ENCODE data around the gene MORF4L1. TPM values are rescaled to one million over a fixed set of nuclear protein-coding genes. Genes with fewer than 3 reads are reported as not detected.
"Not testable (repeated sequence)": the region's sequence is repeated elsewhere in the genome, so short reads cannot be mapped to it uniquely, and the experiment has no call there.

Gene MORF4L1
- total RNA-seq, 4 donors from 2014 or later: 371 to 476 (median 392) TPM

DNA sequence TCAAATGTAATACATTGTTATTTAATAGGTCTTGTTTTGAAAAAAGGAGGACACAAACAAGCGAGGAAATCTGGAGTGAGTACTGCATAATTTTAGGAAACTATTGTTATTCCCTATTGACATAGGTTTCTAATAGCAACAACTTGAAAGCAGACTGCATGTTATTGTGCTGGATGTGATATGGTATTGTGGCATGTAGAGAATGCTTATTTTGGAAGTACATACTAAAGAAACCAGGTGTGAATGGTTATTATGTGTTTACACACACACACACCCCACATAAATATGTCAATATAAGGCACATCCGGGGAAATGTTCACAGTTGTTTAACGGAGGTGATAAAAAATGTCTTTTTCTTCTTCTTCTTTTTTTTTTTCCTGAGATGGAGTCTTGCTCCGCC is 5.9 kb upstream of the MORF4L1 start:
- DNase-seq (ENCODE audit: extremely low spot score): no peak
- no peaks in the 10 kb centered on the region for H3K9me3 ChIP-seq
- TF ChIP-seq POLR2A (IDR thresholded peaks at IDR 0.05; ENCODE audit: low read depth) (no peak), POLR2AphosphoS5 (IDR thresholded peaks at IDR 0.05) (no peak), EP300 (IDR thresholded peaks at IDR 0.05) (no peak)
- TF ChIP-seq, protein P1, sequence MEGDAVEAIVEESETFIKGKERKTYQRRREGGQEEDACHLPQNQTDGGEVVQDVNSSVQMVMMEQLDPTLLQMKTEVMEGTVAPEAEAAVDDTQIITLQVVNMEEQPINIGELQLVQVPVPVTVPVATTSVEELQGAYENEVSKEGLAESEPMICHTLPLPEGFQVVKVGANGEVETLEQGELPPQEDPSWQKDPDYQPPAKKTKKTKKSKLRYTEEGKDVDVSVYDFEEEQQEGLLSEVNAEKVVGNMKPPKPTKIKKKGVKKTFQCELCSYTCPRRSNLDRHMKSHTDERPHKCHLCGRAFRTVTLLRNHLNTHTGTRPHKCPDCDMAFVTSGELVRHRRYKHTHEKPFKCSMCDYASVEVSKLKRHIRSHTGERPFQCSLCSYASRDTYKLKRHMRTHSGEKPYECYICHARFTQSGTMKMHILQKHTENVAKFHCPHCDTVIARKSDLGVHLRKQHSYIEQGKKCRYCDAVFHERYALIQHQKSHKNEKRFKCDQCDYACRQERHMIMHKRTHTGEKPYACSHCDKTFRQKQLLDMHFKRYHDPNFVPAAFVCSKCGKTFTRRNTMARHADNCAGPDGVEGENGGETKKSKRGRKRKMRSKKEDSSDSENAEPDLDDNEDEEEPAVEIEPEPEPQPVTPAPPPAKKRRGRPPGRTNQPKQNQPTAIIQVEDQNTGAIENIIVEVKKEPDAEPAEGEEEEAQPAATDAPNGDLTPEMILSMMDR (IDR thresholded peaks at IDR 0.05): no peak
- H3K27ac ChIP-seq (replicated peaks in 1 of 4): no peak overlapping the region
- H3K4me1 ChIP-seq: peaks cover 0 to 2% (median under 1%) of the 10 kb centered on the region in 4 donors
- no peaks in the 10 kb centered on the region for H3K27me3 ChIP-seq
- no peak overlapping the region for H3K4me3 ChIP-seq
- 91% methylated on average over 4 of the region's 4 CpGs for WGBS
- no peaks in the 10 kb centered on the region for H3K36me3 ChIP-seq
- intact Hi-C loops (cut with DNase I): no loop called here

DNA sequence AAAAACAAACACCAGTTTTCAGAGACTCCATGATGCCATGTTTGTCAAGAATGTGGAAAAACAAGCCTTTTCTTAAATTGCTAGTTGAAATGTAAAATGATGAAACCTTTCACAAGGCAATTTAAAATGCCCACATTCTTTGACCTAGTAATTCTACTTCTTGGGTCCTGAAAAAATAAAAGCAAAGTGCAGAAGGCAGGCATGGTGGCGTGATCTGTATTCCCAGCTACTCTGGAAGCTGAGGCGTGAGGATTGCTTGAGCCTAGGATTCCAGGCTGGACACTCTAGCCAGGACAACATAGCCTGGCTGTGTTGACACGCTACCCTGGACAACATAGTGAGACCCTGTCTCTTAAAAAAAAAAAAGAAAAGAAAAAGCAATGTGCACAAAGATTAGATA is 4.3 kb upstream of the MORF4L1 start:
- WGBS: 99% methylated on average over 3 of the region's 3 CpGs
- Histone ChIP-seq H3K4me1 (peaks cover 5 to 8% (median 7%) of the 10 kb centered on the region in 4 donors), H3K36me3 (no peaks in the 10 kb centered on the region), H3K27ac (replicated peaks in 1 of 4) (no peak overlapping the region), H3K27me3 (peaks cover 0 to 3% (median 0%) of the 10 kb centered on the region in 4 donors), H3K4me3 (no peak overlapping the region), H3K9me3 (no peaks in the 10 kb centered on the region)
- DNase-seq (ENCODE audit: extremely low spot score): no peak
- intact Hi-C loops (cut with DNase I): no loop called here
- TF ChIP-seq, protein P1 (IDR thresholded peaks at IDR 0.05): no peak
- TF ChIP-seq POLR2A (IDR thresholded peaks at IDR 0.05; ENCODE audit: low read depth) (no peak), POLR2AphosphoS5 (IDR thresholded peaks at IDR 0.05) (no peak), EP300 (IDR thresholded peaks at IDR 0.05) (no peak)

DNA sequence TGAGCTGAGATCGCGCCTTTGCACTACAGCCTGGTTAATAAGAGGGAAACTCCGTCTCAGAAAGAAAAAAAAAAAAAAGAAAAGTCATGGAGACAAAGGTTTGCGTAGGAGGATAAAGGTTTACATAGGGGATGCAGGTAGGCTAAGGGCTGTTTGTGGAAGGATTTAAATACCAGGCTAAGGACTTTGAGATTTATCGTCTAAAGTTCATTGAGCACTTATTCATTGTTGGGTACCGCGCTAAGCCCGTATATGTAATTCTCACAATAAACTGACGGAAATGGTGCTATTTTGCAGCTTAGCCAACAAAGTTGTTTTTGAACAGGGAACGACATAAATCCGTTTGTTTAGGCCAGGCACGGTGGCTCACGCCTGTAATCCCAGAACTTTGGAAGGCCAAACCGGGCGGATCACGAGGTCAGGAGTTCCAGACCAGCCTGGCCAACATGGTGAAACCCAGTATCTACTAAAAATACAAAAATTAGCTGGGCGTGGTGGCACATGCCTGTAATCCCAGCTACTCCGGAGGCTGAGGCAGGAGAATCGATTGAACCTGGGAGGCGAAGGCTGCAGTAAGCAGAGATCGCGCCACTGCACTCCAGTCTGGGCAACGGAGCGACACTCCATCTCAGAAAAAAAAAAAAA is 1.1 kb upstream of the MORF4L1 start:
- WGBS: 93% methylated on average over 24 of the region's 24 CpGs
- Histone ChIP-seq H3K4me1 (peaks cover 25 to 30% (median 29%) of the 10 kb centered on the region in 4 donors), H3K27ac (replicated peaks in 1 of 4) (peak overlapping the region in 2 of 4 donors; percentile 100), H3K4me3 (peak overlapping the region in 2 of 4 donors; percentile 98 to 100)
- not testable (repeated sequence) for H3K36me3 ChIP-seq; DNase-seq (ENCODE audit: extremely low spot score); H3K9me3 ChIP-seq; H3K27me3 ChIP-seq
- intact Hi-C loops (cut with DNase I): loop anchor here (5.0 kb wide), 1 partner anchor 59 kb away; the partner anchor contains the start of gene ADAMTS7

DNA sequence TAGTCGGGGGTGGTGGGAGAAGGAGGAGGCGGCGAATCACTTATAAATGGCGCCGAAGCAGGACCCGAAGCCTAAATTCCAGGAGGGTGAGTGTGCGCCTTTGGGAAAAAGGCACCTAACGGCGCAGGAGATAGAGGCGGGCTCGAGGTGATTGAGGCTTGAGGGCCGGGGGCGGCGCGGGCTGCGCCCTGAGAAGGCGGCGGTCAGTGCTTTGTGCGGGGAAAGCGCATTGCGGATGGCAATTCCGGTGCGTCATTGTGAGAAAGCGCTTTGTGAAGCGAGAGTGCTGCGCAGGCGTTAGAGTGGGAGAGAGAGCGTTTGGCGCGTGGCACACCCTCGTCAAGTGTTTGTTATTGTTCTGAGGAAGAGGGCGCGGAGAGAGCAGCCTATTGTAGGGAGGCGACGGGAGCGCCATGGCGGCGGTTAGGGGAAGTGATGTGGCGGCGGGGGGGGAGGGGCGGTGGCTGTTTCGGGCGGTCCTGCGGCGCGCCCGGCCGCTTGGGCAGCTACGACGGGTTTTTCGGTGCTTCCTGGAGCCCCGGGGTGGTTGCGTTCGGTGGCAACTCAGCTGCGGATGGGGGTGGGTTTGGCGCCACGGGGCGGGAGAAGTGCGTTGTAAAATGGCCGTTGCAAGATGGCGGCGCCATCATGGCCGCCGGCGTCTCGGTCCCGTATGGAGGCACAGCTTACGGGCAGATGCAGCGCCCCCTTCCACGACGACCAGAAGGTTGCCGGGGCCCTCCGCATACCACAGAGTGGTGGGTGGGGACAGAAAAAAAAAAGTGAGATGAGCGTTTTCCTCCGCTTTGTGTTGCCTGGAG is 492 bp downstream of the MORF4L1 start:
- peaks cover 0 to 3% (median 0%) of the 10 kb centered on the region in 4 donors for H3K27me3 ChIP-seq
- DNase-seq (ENCODE audit: extremely low spot score): peak; percentile 95
- H3K36me3 ChIP-seq: no peaks in the 10 kb centered on the region
- intact Hi-C loops (cut with DNase I): loop anchor here (5.0 kb wide), 1 partner anchor 61 kb away; the partner anchor contains the start of gene ADAMTS7
- H3K4me1 ChIP-seq: peaks cover 41 to 46% (median 45%) of the 10 kb centered on the region in 4 donors
- H3K27ac ChIP-seq (replicated peaks in 1 of 4): peak overlapping the region; percentile 100
- 2% methylated on average over 18 of the region's 75 CpGs for WGBS
- H3K9me3 ChIP-seq: no peaks in the 10 kb centered on the region
- peak overlapping the region; percentile 89 to 100 (median 99) for H3K4me3 ChIP-seq
- TF ChIP-seq POLR2AphosphoS5 (IDR thresholded peaks at IDR 0.05) (peak; percentile 68 to 93), POLR2A (IDR thresholded peaks at IDR 0.05; ENCODE audit: low read depth) (peak; percentile 85), EP300 (IDR thresholded peaks at IDR 0.05) (no peak)
- TF ChIP-seq, protein P1 (IDR thresholded peaks at IDR 0.05): no peak
